Endodermal cell (in vitro differentiated cells): Measurements from ENCODE around the gene DCTN3. TPM values are rescaled to one million over a fixed set of nuclear protein-coding genes. Genes with fewer than 3 reads are reported as not detected.
A peak's percentile ranks its signal among the peaks of the same experiment; 100 is the strongest.

ENCODE experiments used
- DNase-seq: peaks from one replicate; pipeline ENCODE4 v3.0.0-alpha.2; 2017
- H3K27ac ChIP-seq: 2 replicates; pipeline ENCODE4 v1.5.1; 2013; ENCODE audit warnings: mild to moderate bottlenecking, low read depth, low read length, moderate library complexity
- H3K27me3 ChIP-seq: 2 replicates; pipeline ENCODE4 v1.6.1; 2013; ENCODE audit warnings: mild to moderate bottlenecking, low read length, moderate library complexity; ENCODE audit not compliant: insufficient read depth, control insufficient read depth, poor library complexity, severe bottlenecking
- H3K36me3 ChIP-seq: 2 replicates; pipeline ENCODE4 v1.7.0; 2013; ENCODE audit warnings: mild to moderate bottlenecking, low read length, moderate library complexity; ENCODE audit not compliant: control insufficient read depth, insufficient read depth
- H3K4me1 ChIP-seq: one replicate; pipeline ENCODE4 v1.7.0; 2013; ENCODE audit warnings: low read length; ENCODE audit not compliant: control insufficient read depth, insufficient read depth
- H3K4me3 ChIP-seq: 2 replicates; pipeline ENCODE4 v1.5.1; 2013; ENCODE audit warnings: mild to moderate bottlenecking, low read length, moderate library complexity
- H3K9ac ChIP-seq: 2 replicates; pipeline ENCODE4 v1.6.1; 2013; ENCODE audit warnings: mild to moderate bottlenecking, low read length, moderate library complexity; ENCODE audit not compliant: poor library complexity, severe bottlenecking; ENCODE audit errors: extremely low read depth
- H3K9me3 ChIP-seq: 2 replicates; pipeline ENCODE4 v1.6.1; 2013; ENCODE audit warnings: mild to moderate bottlenecking, low read length, moderate library complexity; ENCODE audit not compliant: control insufficient read depth
- H3K27ac Mint-ChIP-seq: 2 replicates; pipeline ENCODE4 v1.8.0; 2020; ENCODE audit warnings: mixed read lengths
- H3K27me3 Mint-ChIP-seq: 2 replicates; pipeline ENCODE4 v1.8.0; 2021; ENCODE audit warnings: mild to moderate bottlenecking, mixed read lengths; ENCODE audit not compliant: insufficient read depth
- H3K36me3 Mint-ChIP-seq: 2 replicates; pipeline ENCODE4 v1.8.0; 2020; ENCODE audit warnings: low read depth, mixed read lengths
- H3K4me1 Mint-ChIP-seq: 2 replicates; pipeline ENCODE4 v1.8.0; 2020; ENCODE audit warnings: mixed read lengths
- H3K4me3 Mint-ChIP-seq: 2 replicates; pipeline ENCODE4 v1.8.0; 2020; ENCODE audit warnings: mild to moderate bottlenecking, moderate library complexity, mixed read lengths
- H3K9me3 Mint-ChIP-seq: 2 replicates; pipeline ENCODE4 v1.8.0; 2020; ENCODE audit warnings: mild to moderate bottlenecking, mixed read lengths
- CTCF ChIP-seq: fragments of 200-600 bp; sonication (generic); conservative IDR thresholded peaks from 2 replicates; pipeline ENCODE4 v1.5.0; 2021; ENCODE audit warnings: antibody characterized with exemption, mild to moderate bottlenecking
- WGBS, 2 experiments: methylation state at CpG; one replicate each; pipeline versions ENCODE4 v1.1.5 to v1.1.7; 2013; ENCODE audit warnings: missing lambda C conversion rate in 2 of 2, mixed read lengths in 1 of 2; ENCODE audit not compliant: insufficient coverage in 1 of 2, insufficient read length in 1 of 2; 5-methylcytosine and 5-hydroxymethylcytosine counted together
- total RNA-seq, 2 donors: library from RNA; stranded (reverse); fragmentation: NEBNext Ultra II Directional in 1 of 2; extraction: Animal tissue kit (Norgen Biotek cat#: 25700) in 1 of 2; gene quantifications; 2 replicates in 1 of 2; 3 replicates in 1 of 2; pipeline ENCODE4 v1.2.1, GENCODE V29; 2021

DCTN3 gene
- total RNA-seq, 2 donors from 2014 or later, result 51.9 to 53.6 TPM

DNA sequence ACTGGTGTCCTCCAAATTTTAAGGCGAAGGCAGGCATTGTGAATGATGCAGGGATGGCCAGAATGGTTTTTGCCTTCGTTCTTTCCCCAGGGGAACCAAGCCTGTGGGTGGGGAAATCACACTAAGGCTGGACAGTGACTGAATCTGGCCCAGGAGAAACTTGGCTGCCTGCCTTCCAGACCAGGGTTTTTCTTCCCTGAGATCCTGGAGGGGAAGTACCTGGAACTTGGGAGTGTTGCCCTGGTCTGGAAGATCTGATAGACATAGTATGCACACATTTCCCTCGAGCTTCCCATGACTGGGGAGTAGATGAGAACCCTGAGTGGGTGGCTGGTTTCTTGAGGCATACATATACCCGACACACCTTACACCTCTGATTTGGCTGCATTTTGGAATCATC lies 31.0 kb upstream of the DCTN3 start:
- Mint-ChIP-seq H3K27me3 (peaks cover 3% of the 10 kb centered on the region), H3K4me1 (peaks cover 53% of the 10 kb centered on the region), H3K27ac (peak overlapping the region; percentile 89), H3K4me3 (peak overlapping the region; percentile 66), H3K36me3 (peaks cover 20% of the 10 kb centered on the region), H3K9me3 (no peaks in the 10 kb centered on the region)
- H3K4me1 ChIP-seq, result peaks cover 25% of the 10 kb centered on the region
- H3K27ac ChIP-seq, result no peak overlapping the region
- no peaks in the 10 kb centered on the region for H3K9me3 ChIP-seq
- H3K27me3 ChIP-seq, result no peaks in the 10 kb centered on the region
- 60 to 92% methylated on average over 1 to 4 of the region's 4 CpGs for WGBS, 2 experiments
- no peak for DNase-seq
- TF ChIP-seq CTCF, result no peak
- peak overlapping the region; percentile 86 for H3K4me3 ChIP-seq
- H3K36me3 ChIP-seq, result peaks cover 28% of the 10 kb centered on the region
- H3K9ac ChIP-seq, result peak overlapping the region; percentile 60

- WGBS, 2 experiments, result 98 to 100% methylated on average over 3 to 5 of the region's 5 CpGs
- H3K27ac ChIP-seq, result no peak overlapping the region
- H3K9ac ChIP-seq, result no peak overlapping the region
- peaks cover 20% of the 10 kb centered on the region for H3K36me3 Mint-ChIP-seq
- no peak for DNase-seq
- H3K4me3 Mint-ChIP-seq, result peak overlapping the region; percentile 66
- peaks cover 3% of the 10 kb centered on the region for H3K27me3 Mint-ChIP-seq
- peaks cover 28% of the 10 kb centered on the region for H3K36me3 ChIP-seq
- no peaks in the 10 kb centered on the region for H3K9me3 Mint-ChIP-seq
- H3K4me1 ChIP-seq, result peaks cover 30% of the 10 kb centered on the region
- H3K9me3 ChIP-seq, result no peaks in the 10 kb centered on the region
- H3K27me3 ChIP-seq, result no peaks in the 10 kb centered on the region
- TF ChIP-seq CTCF, result no peak
- peaks cover 58% of the 10 kb centered on the region for H3K4me1 Mint-ChIP-seq
- no peak overlapping the region for H3K4me3 ChIP-seq
- no peak overlapping the region for H3K27ac Mint-ChIP-seq
Measured at GRCh38 chr9:34650816-34651215, 30.5 kb upstream of the DCTN3 start.

GRCh38 chr9:34648673-34649072 lies 28.4 kb upstream of the DCTN3 start:
- Histone ChIP-seq H3K9ac (no peak overlapping the region), H3K4me3 (no peak overlapping the region), H3K27me3 (no peaks in the 10 kb centered on the region), H3K27ac (no peak overlapping the region), H3K4me1 (peaks cover 27% of the 10 kb centered on the region), H3K9me3 (no peaks in the 10 kb centered on the region), H3K36me3 (peaks cover 28% of the 10 kb centered on the region)
- no peak overlapping the region for H3K27ac Mint-ChIP-seq
- WGBS, 2 experiments, result 95 to 97% methylated on average over 7 to 8 of the region's 8 CpGs
- peaks cover 49% of the 10 kb centered on the region for H3K4me1 Mint-ChIP-seq
- no peaks in the 10 kb centered on the region for H3K9me3 Mint-ChIP-seq
- H3K27me3 Mint-ChIP-seq, result no peaks in the 10 kb centered on the region
- H3K4me3 Mint-ChIP-seq, result no peak overlapping the region
- DNase-seq, result no peak
- TF ChIP-seq CTCF, result no peak
- peaks cover 20% of the 10 kb centered on the region for H3K36me3 Mint-ChIP-seq
